Myometrial cell (primary cell): ENCODE data around the gene G6PC1. TPM values are rescaled to one million over a fixed set of nuclear protein-coding genes. Genes with fewer than 3 reads are reported as not detected.

Experiments used
- total RNA-seq: library from RNA; depleted of rRNA; stranded (reverse); fragments of >200 nt; gene quantifications from 2 replicates; pipeline ENCODE4 v1.2.3, GENCODE V29; 2015

Gene G6PC1
- total RNA-seq: not detected in 2 replicates

DNA sequence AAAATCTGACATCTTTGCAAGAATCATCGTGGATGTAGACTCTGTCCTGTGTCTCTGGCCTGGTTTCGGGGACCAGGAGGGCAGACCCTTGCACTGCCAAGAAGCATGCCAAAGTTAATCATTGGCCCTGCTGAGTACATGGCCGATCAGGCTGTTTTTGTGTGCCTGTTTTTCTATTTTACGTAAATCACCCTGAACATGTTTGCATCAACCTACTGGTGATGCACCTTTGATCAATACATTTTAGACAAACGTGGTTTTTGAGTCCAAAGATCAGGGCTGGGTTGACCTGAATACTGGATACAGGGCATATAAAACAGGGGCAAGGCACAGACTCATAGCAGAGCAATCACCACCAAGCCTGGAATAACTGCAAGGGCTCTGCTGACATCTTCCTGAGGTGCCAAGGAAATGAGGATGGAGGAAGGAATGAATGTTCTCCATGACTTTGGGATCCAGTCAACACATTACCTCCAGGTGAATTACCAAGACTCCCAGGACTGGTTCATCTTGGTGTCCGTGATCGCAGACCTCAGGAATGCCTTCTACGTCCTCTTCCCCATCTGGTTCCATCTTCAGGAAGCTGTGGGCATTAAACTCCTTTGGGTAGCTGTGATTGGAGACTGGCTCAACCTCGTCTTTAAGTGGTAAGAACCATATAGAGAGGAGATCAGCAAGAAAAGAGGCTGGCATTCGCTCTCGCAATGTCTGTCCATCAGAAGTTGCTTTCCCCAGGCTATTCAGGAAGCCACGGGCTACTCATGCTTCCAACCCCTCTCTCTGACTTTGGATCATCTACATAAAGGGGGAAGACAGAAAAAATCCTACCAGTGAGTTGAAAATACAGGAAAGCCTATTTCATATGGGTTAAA is at the start of gene G6PC1:
Gene G6PC1, plus strand, starts transcription at position 340 of the 872 bp plus-strand sequence. Its CDS starts 78 bp downstream, at position 418.

DNA sequence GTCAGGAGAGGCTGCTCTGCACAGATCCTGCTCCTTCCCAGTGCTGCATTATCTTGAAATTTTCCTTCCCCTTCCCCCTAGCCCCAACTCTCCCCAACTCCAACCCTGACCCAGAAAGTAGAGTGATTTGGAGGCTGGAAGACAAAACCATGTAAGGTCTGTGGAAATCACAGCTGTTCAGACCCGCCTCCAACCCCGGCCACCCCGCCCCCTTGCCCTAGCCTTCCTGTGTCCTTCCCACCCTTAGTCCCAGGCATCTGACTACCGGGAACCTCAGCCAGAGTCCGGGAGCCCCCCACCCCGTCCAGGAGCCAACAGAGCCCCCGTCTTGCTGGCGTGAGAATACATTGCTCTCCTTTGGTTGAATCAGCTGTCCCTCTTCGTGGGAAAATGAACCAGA is 49.6 kb upstream of the G6PC1 start, which contains the start of gene AOC3:
Gene AOC3, plus strand, starts transcription at position 246 of the 400 bp plus-strand sequence. Its CDS starts 145 bp downstream, at position 391.

Other genes starting within 250 kb of the G6PC1 start
- 10.4 and 13.8 TPM in 2 replicates for gene TUBG2, start 241.5 kb upstream of the G6PC1 start, total RNA-seq
- 20.5 and 27.8 TPM in 2 replicates for gene PLEKHH3, start 223.8 kb upstream of the G6PC1 start, total RNA-seq
- gene CCR10, start 219.0 kb upstream of the G6PC1 start, total RNA-seq: 22.2 and 27.1 TPM in 2 replicates
- gene CNTNAP1, start 218.3 kb upstream of the G6PC1 start, total RNA-seq: 32.8 and 36.9 TPM in 2 replicates
- 9.6 and 12.7 TPM in 2 replicates for gene EZH1, start 155.8 kb upstream of the G6PC1 start, total RNA-seq
- 1.9 and 5.5 TPM in 2 replicates for gene RAMP2, start 139.6 kb upstream of the G6PC1 start, total RNA-seq
- gene VPS25, start 127.3 kb upstream of the G6PC1 start, total RNA-seq: 128 and 142 TPM in 2 replicates
- 12.7 and 13.6 TPM in 2 replicates for gene WNK4, start 120.2 kb upstream of the G6PC1 start, total RNA-seq
- 60.8 and 72.4 TPM in 2 replicates for gene COA3, start 102.1 kb upstream of the G6PC1 start, total RNA-seq
- 0.58 TPM in 1 of 2 replicates, not detected in the other for gene CNTD1, start 101.9 kb upstream of the G6PC1 start, total RNA-seq
- 69.2 and 128 TPM in 2 replicates for gene BECN1, start 76.5 kb upstream of the G6PC1 start, total RNA-seq
- gene PSME3, start 67.4 kb upstream of the G6PC1 start, total RNA-seq: 85.0 and 123 TPM in 2 replicates
- under 0.01 and 0.29 TPM in 2 replicates for gene AOC2, start 56.2 kb upstream of the G6PC1 start, total RNA-seq
- gene AOC3, start 49.6 kb upstream of the G6PC1 start, total RNA-seq: not detected in 2 replicates
- 25.4 and 39.0 TPM in 2 replicates for gene AARSD1, start 63.7 kb downstream of the G6PC1 start, total RNA-seq
- gene PTGES3L, start 79.3 kb downstream of the G6PC1 start, total RNA-seq: 0.29 and 1.4 TPM in 2 replicates
- 6.0 and 8.1 TPM in 2 replicates for gene RUNDC1, start 79.8 kb downstream of the G6PC1 start, total RNA-seq
- 1,299 and 1,434 TPM in 2 replicates for gene RPL27, start 97.6 kb downstream of the G6PC1 start, total RNA-seq
- 50.7 and 79.6 TPM in 2 replicates for gene IFI35, start 106.0 kb downstream of the G6PC1 start, total RNA-seq
- 161 and 164 TPM in 2 replicates for gene VAT1, start 121.6 kb downstream of the G6PC1 start, total RNA-seq
- gene RND2, start 124.4 kb downstream of the G6PC1 start, total RNA-seq: 0.71 and 1.2 TPM in 2 replicates
- gene BRCA1, start 224.6 kb downstream of the G6PC1 start, total RNA-seq: 20.2 and 22.5 TPM in 2 replicates